GM21390 (cell line): Measurements from ENCODE around the gene CSH1.
"Not testable (repeated sequence)": the region's sequence is repeated elsewhere in the genome, so short reads cannot be mapped to it uniquely, and the experiment has no call there.

Experiments
- ATAC-seq: cut with Tn5 transposase; IDR thresholded peaks from one replicate; pipeline ENCODE4 v1.9.1; 2021; ENCODE audit not compliant: unreplicated experiment

Gene CSH1

DNA sequence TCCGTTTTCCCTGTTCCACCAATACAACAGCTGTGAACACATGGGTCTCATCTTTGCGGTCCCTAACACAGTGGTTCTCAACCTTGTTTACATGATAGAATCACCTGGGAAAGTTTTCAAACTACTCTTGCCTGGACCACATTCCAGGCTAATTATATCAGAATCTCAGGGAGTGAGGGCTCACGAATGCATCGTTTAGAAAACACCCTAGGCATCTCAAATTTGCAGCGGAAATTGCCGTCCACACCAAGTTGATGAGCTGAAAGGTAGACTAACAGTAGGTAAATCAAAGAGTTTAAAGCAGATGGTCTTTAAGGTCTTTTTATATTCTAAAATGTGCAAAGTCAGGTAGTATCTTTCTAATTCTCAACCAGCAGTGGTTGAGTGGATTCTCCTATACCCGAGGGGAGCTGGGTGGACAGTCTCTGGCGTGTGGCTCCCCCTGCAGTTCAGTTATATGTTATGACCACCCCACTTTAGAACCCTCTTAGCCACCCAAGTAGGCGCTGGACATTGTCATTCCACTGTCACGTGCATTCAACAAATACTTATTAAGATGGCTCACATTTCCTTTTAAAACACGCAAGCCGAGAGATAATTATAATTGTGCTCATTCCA lies 10.9 kb upstream of the CSH1 start:
- ATAC-seq = not testable (repeated sequence)

GRCh38 chr17:63904796-63905195 lies 8.4 kb upstream of the CSH1 start:
- not testable (repeated sequence) for ATAC-seq

DNA sequence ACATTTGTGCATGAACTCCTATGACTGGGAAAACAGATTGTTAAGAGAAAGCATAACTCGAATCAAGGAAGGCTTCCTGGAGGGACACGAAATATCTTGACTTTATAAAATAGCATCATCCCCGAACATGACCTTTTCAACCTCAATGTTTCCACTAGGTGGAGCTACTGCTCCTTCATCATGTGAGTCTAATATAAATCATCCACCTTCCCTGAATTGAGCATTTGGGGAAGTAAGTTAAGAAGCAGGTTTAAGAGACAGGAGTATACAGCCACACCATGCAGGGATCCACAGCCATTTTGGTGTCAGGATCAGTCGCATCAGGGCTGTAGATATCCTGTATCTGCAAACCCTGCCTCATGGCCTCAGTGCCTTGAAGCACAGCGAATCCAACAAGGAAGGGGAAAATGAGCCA lies 7.4 kb upstream of the CSH1 start:
- ATAC-seq = not testable (repeated sequence)

DNA sequence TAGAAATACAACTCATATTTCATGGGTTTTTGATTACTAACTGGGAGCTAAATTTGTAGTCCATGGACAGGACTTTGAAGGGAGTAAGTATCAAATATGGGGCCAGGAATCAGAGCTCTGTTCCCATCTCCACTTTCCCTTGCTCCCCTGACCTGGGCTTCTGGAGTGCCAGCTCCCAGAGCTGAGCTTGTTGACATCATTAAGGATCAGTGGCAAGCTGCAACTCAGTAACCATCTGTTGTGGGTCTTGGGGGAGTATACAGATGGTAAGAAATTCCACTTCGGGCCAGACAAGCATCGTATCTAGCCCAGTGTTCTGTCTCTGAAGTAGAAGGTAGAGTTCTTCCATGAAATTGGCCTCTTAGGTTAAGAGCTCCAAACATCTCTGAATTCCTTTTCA lies 5.6 kb upstream of the CSH1 start:
- ATAC-seq = not testable (repeated sequence)

DNA sequence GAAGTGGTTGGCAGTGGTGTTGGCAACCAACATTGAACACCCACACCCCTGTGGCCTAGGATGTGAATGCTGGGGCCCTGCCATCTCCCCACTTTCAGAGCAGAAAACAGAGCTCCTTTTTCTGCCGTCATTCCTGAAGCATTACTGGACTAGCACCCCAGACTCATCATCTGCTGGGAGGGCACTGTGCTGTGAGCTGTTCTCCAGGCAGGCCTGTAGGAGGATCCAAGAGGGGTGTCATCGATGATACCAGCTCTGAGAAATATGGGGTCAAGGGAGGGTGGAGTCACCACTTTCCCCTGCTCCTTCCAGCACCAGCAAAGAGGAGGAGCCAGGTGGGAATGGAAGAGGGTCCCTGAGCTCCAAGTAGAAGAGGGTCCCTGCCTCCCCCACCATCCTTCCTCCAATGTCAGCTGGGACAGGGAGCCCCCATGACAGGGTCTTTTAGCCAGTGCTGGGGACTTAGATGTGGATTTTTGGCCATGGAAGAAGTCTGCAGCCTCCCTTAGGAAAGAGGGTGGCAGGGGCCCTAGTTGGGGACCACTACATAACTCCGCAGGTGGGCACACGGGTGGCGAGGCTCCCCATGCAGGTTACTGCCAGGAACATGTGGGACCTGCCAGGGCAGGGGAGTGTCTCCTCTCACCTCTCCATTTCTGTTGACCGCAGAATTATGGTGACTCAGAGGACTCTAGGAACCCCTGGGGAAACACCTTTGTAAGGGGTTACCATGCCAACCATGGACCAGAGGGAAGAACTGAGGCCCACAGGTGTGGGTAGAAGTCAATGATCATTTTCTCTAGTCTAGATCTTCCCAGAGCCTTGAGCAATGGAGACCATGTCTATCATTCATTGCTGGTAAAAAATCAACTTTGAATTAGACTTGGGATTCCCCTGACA lies 2.8 kb upstream of the CSH1 start:
- not testable (repeated sequence) for ATAC-seq

- not testable (repeated sequence) for ATAC-seq
Measured at GRCh38 chr17:63894821-63895220, 1.6 kb downstream of the CSH1 start.

GRCh38 chr17:63894021-63894420 lies 2.4 kb downstream of the CSH1 start:
- not testable (repeated sequence) for ATAC-seq

GRCh38 chr17:63892316-63893037 lies 3.9 kb downstream of the CSH1 start:
- ATAC-seq = not testable (repeated sequence)

- ATAC-seq = not testable (repeated sequence)
Measured at GRCh38 chr17:63889026-63889848, 7.1 kb downstream of the CSH1 start.

GRCh38 chr17:63885119-63885518 lies 11.3 kb downstream of the CSH1 start:
- not testable (repeated sequence) for ATAC-seq

GRCh38 chr17:63882626-63883126 lies 13.7 kb downstream of the CSH1 start:
- ATAC-seq = not testable (repeated sequence)

DNA sequence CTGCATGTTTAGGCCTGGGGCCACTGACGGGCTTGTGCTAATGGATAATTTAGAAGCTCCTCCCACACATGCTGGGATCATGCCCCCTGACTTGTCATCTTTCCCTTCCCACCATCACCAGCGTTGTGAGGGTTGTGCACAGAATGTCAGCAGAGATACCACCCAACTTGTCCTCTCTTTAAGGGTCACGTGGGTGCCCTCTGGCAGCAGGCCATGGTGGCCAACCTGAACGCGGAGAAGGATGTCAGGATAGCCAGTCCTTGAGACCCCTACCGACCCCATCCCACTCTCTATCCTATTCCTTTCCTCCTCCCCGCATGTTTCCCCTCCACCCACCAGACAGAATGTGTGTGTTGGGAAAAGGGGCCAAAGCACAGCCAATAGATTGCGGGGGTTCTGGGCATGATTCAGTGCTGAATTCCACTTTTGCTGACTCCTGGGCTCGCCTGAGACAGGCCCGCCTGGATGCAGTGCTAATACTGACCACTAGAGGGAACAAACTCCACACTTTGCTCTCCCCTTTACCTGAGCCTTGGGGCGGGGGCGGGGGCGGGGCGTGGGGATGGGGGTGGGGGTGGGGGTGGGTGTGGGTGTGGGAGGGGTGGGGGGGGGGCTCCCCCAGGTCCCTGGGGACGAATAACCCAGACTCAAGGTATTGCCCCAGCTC lies 14.3 kb downstream of the CSH1 start, which contains the start of gene GH2:
Gene GH2 (minus strand): TSS at position 10 of the 667 bp plus-strand sequence. CDS start 143 bp downstream, outside the sequence.
- ATAC-seq = no peak

DNA sequence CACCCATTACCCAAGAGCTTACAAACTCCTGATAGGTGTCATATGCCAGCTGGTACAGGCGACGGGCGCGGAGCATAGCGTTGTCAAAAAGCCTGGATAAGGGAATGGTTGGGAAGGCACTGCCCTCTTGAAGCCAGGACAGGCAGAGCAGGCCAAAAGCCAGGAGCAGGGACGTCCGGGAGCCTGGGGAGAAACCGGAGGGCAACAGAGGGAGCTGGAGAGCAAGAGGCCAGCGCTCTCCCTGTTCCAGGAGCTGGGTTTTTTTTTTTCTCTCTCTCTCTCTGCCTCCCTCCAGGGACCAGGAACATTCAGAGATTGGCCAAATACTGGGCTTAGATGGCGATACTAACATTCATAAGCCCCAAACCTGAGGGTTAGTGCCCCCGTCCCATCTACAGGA lies 15.0 kb downstream of the CSH1 start:
- ATAC-seq = not testable (repeated sequence)

- no peak for ATAC-seq
Measured at GRCh38 chr17:63880706-63881105, 15.7 kb downstream of the CSH1 start.

DNA sequence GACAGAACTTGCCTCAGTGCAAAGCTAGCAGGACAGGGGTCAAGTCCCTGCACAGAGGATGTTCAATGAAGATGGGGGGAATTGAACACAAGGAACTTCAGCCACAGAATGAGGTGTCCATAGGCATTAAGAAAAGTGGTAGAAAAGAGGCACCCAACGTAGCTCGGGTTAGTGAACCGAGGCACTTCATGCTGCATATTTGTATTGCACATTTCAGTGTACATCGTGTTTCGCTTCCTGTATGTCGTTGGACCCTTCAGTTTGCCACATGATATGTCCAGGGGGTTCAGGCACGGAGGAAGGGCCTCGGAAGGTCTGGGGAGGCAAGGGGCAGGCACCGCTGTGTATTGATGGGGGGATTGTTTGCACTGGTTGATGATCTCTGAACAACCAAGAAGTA lies 18.0 kb downstream of the CSH1 start:
- ATAC-seq = not testable (repeated sequence)

DNA sequence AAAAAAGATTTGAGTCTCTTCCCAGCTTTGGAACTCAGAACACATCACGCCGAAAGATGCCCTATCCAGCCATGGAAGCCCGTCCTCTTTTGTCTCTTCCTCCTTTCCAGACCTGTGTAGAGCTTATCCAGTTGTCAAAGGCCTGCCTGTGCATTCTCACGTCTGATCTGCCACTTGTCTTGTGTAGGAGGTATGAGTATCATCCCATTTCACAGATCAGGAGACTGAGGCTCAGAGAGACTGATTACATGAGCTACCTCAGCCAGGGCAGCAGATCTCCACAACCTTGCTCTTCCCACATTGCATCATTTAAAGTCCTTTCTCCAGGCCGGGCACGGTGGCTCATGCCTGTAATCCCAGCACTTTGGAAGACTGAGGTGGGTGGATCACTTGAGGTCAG lies 21.7 kb downstream of the CSH1 start:
- not testable (repeated sequence) for ATAC-seq

- ATAC-seq = not testable (repeated sequence)
Measured at GRCh38 chr17:63874061-63874626, 22.2 kb downstream of the CSH1 start.

DNA sequence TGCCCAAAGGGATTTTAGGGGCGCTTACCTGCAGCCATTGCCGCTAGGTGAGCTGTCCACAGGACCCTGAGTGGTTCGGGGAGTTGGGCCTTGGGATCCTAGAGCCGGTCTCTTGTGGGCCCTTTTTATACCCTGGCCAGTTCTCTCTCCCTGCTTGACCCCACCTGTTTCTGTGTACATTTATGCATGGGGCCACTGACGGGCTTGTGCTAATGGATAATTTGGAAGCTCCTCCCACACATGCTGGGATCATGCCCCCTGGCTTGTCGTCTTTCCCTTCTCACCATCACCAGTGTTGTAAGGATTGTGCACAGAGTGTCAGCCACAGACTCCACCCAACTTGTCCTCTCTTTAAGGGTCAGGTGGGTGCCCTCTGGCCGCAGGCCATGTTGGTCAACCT lies 22.8 kb downstream of the CSH1 start, which contains the start of gene CSH2:
Gene CSH2 (minus strand): TSS at position 101 of the 400 bp plus-strand sequence. CDS start 63 bp downstream, at position 38.
- not testable (repeated sequence) for ATAC-seq
